Measurements from ENCODE around the gene ZNF362.

- no peak for TF ChIP-seq CTCF (conservative IDR thresholded peaks at IDR 0.05 in 1 of 2, IDR thresholded peaks at IDR 0.05 in 1 of 2; ENCODE audit: low read depth in 1 of 2, low read length in 2 of 2)
- TF ChIP-seq EZH2 (IDR thresholded peaks at IDR 0.05; ENCODE audit: low read length, missing control alignments): no peak
These were observed 16.6 kb downstream of the ZNF362 start for GRCh38 chr1:33272930-33273329.
